Frontal cortex (tissue), 4 donors: Measurements from ENCODE around the gene P3H3. TPM values are rescaled to one million over a fixed set of nuclear protein-coding genes. Genes with fewer than 3 reads are reported as not detected.

ENCODE experiments used
- DNase-seq, 2 donors: peaks; one replicate each; pipeline ENCODE4 v3.0.0; 2012; ENCODE audit warnings: low spot score in 2 of 2
- FAIRE-seq: peaks from 2 replicates; lab custom pipeline; 2012; peaks lifted over from hg19 to GRCh38; lab: Jason Lieb, UNC
- total RNA-seq: library from RNA; depleted of rRNA; stranded (reverse); fragments of >200 nt; gene quantifications from one replicate; pipeline ENCODE4 v1.2.3, GENCODE V29; 2014
- donor health status: control.
- donor health status: control.
- donor health status: control.

Gene P3H3
- total RNA-seq, 1 donor from 2014 or later: 11.0 TPM

DNA sequence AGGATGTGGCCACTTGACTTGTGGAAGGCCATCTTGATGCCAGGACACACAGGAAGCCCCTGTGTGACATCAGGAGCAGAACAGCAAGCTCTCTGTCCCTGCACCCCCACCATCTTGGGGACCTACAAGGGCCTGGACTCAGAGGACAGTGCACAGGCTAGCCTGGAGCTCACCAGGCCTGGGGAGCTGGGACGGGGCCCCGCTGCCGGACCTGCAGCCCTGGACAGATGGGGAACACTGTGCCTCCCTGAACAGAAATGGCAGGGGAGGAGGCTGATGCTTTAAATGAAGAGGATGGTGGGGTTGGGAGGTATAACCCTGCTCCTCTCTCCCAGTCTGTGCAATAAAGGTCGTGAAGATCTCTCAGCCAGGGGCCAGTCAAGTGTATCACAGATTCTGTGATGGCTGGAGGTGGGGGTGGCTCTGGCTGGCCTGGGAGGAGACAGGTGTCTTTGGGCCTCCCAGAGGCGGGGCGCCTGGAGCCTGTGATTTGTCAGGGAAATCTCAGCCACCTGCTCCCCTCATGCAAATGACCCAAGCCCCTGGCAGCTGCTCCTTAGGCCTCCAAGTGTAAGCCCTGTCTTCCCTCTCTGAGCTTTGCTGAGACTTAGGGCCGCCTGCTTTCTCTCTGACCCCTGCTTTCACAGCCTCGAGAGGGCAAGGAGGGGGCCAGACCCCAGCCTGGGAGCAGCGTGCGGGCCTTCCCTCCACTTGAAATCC lies 11.4 kb downstream of the P3H3 start:
- FAIRE-seq (no peak), DNase-seq (no peak)

DNA sequence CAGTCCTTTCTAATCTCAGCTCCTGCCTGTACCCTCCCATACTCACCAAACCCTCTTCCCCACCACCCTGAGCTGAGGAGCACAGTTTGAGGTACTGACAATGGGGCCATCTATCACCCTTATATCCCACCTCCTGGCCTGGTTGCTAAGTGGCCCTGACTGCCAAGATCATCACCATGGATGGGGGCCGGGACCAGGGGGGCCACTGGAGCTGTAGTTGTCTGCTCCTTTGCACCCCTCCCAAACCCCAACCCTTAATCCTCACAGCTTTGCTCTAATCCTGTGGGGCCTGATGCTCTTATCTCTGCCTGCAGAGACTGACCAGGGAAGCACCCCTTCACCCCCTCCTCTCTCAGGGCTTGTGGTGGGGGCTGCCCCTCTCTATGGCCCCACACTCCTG lies 12.1 kb downstream of the P3H3 start:
- DNase-seq (no peak), FAIRE-seq (no peak)

DNA sequence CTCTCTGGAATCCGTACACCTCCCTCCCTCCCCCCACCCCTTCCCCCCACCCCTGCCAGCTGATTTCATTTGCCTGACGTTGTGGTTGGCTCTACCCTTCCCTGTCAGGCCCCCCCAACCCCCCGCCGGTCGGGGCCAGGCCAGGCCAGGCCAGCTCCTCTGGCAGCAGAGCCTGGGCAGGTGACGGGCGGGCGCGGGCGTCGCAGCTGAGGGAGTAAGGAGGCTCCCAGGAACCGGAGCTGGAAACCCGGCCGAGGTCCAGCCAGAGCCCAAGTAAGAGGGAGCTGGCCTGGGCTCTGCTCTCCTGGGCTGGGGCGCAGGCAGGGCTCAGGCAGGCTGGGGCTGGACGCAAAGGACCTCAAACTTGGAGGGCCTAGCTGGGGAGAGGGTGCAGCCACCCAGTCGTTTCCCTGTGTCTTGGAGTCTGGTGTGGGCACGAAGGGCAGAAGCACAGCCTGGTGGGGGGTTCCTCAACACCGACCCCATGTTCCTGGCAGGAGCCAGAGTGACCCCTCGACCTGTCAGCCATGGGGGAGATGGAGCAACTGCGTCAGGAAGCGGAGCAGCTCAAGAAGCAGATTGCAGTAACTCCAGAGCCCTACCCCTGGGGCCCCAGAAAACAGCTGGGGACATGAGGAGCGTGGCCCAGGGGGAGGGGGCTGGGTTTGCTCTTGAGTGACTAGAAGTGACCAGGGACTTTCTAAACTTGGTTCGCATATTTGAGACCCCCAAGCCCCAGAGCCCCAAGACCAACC lies 12.7 kb downstream of the P3H3 start, which contains the start of gene GNB3:
Gene GNB3 (plus strand): TSS at position 165 of the 755 bp plus-strand sequence. CDS start 363 bp downstream, at position 528.
- FAIRE-seq (no peak), DNase-seq (no peak)

DNA sequence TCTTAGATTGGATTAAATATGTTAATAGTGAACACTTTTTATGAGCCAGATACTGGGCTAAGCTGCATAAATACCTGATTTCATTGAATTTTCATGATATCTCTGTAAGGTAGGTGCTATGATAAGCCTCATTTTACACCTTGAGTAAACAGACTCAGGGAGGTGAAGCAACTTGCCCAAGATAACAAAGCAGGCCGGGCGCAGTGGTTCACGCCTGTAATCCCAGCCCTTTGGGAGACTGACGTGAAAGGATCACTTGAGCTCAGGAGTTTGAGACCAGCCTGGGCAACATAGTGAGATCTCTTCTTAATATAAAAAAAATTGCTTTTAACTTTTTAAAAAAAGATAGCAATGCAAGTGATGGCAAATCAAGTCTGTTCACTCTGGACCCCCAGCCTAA lies 13.9 kb downstream of the P3H3 start:
- no peak for FAIRE-seq
- DNase-seq: no peak

DNA sequence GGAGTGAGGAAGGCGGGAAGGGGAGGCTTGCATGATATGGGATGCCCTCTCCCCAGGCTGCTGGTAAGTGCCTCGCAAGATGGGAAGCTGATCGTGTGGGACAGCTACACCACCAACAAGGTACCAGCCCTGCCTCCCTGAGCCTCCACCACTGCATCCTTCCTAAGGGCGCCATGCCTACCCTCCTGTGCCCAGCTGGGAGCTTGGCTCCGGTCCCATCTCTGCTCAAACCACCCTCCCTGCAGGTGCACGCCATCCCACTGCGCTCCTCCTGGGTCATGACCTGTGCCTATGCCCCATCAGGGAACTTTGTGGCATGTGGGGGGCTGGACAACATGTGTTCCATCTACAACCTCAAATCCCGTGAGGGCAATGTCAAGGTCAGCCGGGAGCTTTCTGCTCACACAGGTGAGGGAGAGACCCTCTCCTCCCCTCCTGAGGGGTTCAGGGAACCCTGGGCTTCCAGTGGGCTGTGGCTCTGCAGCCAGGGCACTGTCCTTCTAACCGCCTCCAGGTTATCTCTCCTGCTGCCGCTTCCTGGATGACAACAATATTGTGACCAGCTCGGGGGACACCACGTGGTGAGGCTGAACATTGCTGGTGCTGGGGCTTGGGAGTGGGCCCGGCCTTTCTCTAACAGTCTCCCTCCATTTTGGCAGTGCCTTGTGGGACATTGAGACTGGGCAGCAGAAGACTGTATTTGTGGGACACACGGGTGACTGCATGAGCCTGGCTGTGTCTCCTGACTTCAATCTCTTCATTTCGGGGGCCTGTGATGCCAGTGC lies 15.1 kb downstream of the P3H3 start:
- DNase-seq (no peak), FAIRE-seq (no peak)

DNA sequence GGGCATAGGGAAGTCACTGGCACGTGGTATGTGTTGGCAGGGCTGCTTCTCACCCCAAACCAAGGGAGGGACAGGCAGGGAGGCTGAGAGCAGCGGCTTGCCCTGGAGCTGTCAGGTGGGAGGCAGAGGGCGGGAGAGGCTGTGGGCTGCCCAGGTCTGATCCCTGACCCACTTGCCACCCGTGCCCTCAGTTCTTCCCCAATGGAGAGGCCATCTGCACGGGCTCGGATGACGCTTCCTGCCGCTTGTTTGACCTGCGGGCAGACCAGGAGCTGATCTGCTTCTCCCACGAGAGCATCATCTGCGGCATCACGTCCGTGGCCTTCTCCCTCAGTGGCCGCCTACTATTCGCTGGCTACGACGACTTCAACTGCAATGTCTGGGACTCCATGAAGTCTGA lies 17.2 kb downstream of the P3H3 start:
- FAIRE-seq: no peak
- no peak for DNase-seq

DNA sequence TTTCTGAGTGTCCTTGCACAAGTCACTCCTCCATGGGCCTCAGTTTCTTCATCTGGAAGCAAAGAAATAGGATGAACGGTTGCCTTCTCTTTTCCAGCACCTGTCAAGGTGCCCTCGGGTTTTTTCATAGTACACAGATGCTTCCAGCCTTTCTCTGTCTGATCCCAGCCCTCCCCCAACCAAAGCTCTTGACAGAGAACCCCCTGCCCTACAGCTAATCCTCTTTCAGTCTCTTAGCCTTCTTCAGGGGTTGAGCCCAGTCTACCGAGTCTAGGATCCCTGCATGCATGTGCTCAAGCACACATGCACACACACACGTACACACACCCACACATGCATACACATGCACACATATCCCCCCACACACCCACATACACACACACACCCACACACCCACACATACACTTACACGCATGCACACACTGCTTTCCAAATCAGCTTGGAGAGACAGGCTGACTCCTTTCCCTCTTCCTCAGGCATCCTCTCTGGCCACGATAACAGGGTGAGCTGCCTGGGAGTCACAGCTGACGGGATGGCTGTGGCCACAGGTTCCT lies 18.2 kb downstream of the P3H3 start:
- FAIRE-seq: no peak
- DNase-seq: no peak

- DNase-seq (no peak), FAIRE-seq (no peak)
Observed at GRCh38 chr12:6847676-6848075, 19.5 kb downstream of the P3H3 start.

DNA sequence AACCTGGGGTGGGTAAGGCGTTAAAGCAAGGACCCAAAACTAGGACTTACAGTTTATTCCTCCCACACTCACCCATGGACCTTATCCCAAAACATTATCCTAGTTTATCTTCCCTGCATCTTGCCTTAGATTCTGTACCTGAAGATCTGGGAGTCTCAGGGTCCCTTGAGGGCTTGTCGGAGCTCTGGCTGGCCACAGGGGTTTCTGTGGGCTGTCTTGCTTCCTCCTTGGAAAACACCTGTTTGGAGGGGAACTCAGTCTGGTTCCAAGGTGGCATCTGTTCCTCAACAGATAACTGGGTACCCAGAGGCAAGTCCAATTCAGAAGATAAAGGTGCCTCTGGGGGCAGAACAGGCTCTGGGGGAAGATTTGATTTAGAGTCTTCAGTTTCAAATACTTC lies 21.2 kb downstream of the P3H3 start:
- FAIRE-seq (no peak), DNase-seq (no peak)

DNA sequence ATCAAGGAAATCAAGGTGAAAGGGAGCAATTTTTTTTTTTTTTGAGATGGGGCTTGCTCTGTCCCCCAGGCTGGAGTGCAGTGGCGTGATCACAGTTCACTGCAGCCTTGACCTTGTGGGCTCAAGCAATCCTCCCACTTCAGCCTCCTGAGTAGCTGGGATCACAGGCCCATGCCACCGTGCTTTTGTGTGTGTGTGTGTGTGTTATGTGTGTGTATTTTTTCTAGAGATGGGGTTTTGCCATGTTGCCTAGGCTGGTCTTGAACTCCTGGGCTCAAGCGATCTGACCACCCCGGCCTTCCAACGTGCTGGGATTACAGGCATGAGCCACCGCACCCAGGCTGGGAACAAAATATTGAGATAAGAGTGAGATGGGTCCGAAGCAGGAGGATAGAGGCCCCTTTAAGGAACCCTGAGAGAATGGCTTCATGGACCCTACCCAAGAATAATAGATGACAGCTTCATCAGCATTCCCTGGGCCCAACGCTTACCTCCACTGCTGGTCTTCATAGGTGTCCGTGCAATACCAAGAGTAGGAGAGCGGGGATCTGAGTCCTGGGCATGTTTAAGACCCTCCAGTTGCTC lies 21.9 kb downstream of the P3H3 start:
- DNase-seq: no peak
- FAIRE-seq: no peak

GRCh38 chr12:6850796-6851152 lies 22.6 kb downstream of the P3H3 start:
- no peak for FAIRE-seq
- DNase-seq: no peak

DNA sequence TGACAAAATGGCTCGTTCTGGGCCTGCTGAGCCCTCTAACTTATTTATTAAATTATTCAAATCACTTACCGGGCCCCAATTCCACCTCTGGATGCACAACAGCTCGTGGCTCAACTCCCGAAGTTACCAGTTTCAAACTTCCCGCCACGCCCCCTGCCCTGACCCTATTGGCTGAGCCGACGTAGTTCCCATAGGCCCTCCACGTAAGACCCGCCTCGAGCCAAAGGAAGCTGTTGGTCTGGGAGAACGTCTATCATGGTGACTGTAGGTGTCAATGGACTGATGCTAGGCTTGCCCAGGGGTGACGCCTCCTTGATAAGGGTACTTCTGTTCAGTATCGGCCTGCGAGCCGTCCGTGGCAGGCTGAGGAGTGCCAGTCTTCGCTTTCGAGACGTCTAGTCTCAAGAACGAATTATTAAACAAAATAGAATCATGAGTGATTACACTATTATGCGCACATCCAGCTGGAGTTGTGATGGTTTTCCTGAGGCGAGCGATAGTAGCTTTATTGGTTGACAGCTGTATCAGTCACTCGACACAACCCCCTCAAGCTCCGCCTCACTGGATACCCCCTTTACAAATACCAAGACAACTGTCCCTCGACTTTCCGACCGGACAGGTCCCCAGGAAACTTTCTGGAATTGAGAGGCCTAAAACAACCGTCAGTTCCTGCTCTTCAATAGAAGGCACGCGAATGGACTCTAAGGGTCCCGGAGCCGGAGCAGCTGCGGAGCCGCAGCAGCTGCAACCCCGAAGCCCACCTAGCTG lies 23.1 kb downstream of the P3H3 start, which contains the start of gene CDCA3:
Gene CDCA3 (minus strand): TSS at position 134 of the 768 bp plus-strand sequence. CDS start 334 bp downstream, outside the sequence.
- no peak for FAIRE-seq
- peak; percentile 95 to 100 for DNase-seq

DNA sequence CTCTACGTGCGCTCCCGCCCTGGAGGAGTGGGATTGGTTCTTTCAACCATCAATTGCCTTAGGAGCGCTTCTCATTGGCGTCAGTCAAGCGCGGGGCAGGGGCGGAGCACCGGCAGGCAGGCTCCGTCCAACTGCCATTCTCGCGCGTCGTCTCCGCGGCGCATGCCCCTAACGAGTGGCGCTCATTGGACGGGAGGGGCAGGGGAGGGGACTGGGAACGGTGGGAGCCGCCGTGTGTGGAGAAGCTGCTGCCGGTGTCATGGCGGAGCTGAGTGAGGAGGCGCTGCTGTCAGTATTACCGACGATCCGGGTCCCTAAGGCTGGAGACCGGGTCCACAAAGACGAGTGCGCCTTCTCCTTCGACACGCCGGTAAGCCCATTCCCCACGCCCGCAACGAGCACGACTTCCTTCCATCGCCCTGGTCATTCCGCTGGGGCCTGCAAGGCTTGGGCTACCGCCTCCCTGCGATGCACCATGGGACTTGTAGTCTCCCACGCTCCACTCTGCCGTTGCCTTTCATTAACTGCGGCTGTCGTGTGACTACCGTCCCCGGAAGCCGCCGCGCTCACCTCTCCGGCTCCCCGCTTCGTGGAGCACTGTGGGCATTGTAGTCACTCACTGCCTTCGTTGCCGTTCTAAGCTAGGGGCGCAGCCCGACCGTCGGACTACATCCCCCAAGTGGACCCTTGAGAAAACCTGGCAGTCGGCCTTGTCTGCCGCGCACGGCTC lies 23.9 kb downstream of the P3H3 start, which contains the start of gene USP5:
Gene USP5 (plus strand): TSS at position 230 of the 730 bp plus-strand sequence. CDS start 30 bp downstream, at position 260.
- FAIRE-seq: peak; percentile 79

GRCh38 chr12:6852651-6853354 lies 24.6 kb downstream of the P3H3 start:
- FAIRE-seq (no peak), DNase-seq (peak in 1 of 2 donors; percentile 60)

More for the DNA sequence above, 23.9 kb downstream of the P3H3 start, which contains the start of gene USP5:
- peak; percentile 90 to 92 for DNase-seq

DNA sequence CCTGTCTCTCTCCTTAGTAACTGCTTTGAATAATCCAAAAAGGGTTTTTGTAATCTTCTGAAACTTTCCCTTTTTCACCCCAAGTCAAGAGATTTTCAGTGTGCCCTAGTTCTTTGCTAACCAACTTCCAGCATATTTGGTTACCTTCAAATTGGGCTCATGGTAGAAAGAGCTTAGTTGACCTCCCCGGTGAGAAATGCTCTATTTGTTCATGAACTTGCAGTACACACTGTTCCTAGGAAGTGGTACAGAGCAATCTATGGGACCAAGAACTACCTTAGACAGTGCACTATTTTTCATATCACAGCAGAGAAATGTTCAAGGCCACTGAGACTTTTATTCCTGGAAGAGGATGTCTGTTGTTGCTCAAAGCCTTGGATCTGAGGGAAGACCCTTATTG lies 25.4 kb downstream of the P3H3 start:
- FAIRE-seq: no peak
- no peak for DNase-seq

- DNase-seq: no peak
- no peak for FAIRE-seq
Observed at GRCh38 chr12:6854036-6854435, 25.8 kb downstream of the P3H3 start.

GRCh38 chr12:6855322-6855721 lies 27.1 kb downstream of the P3H3 start:
- FAIRE-seq (no peak), DNase-seq (no peak)

DNA sequence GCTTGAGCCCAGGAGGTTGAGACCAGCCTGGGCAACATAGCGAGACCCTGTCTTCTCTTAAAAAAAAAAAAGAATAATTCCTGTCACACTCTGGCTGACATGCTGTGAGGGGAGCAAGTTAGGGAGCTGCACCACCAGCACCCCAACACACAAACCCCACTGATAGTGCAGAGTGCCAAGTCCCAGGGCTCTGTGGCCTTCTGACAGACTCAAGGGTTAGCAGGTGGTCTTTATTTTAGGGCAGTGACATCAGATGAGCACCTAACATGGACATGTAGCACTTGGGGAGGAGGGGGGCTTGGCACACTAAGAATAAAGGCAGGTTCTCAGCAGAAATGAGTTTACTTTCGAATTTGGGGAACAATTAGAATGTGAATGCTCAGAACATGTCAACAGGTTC lies 30.6 kb downstream of the P3H3 start:
- no peak for DNase-seq
- FAIRE-seq: no peak
